CD4-positive, alpha-beta T cell (primary cell): Measurements from ENCODE around the gene CASP9. TPM values are rescaled to one million over a fixed set of nuclear protein-coding genes. Genes with fewer than 3 reads are reported as not detected.

Source experiments
- ATAC-seq: fragments of 200-7000 bp; cut with Tn5 transposase; one replicate; pipeline ENCODE4 v1.10.0; 2022; ENCODE audit warnings: mild to moderate bottlenecking; ENCODE audit not compliant: poor library complexity
- CTCF ChIA-PET: fragments of 350-600 bp; sonication (Branson Sonifier 250); formaldehyde crosslinking; loops from one replicate; lab custom pipeline; 2021; ENCODE audit warnings: antibody characterized with exemption, inconsistent platforms; lab: Charles Lee
- POLR2A ChIA-PET: fragments of 350-600 bp; sonication (Branson Sonifier 250); formaldehyde crosslinking; loops from one replicate; lab custom pipeline; 2021; ENCODE audit warnings: antibody characterized with exemption, inconsistent platforms; lab: Charles Lee
- DNase-seq, 14 experiments: peaks; one replicate each; pipeline ENCODE4 v3.0.0-alpha.2; 2013 to 2020; ENCODE audit warnings: mixed read lengths in 2 of 14
- H3K27ac ChIP-seq, 2 donors: one replicate each; pipeline versions ENCODE4 v1.5.1 to v1.7.0; 2013; ENCODE audit warnings: low read length in 2 of 2, low read depth in 1 of 2, mild to moderate bottlenecking in 1 of 2
- H3K27me3 ChIP-seq, 2 experiments: 1 replicate in 1 of 2; 2 replicates in 1 of 2; pipeline versions ENCODE4 v1.6.1 to v1.7.0; 2013; ENCODE audit warnings: low read length in 2 of 2, control low read depth in 1 of 2, mild to moderate bottlenecking in 1 of 2, moderate library complexity in 1 of 2; ENCODE audit not compliant: insufficient read depth in 2 of 2, control insufficient read depth in 1 of 2
- H3K36me3 ChIP-seq: one replicate; pipeline ENCODE4 v1.6.1; 2013; ENCODE audit warnings: low read length, control low read depth; ENCODE audit not compliant: insufficient read depth
- H3K4me1 ChIP-seq: one replicate; pipeline ENCODE4 v1.6.1; 2013; ENCODE audit warnings: low read length, control low read depth; ENCODE audit not compliant: insufficient read depth
- H3K4me3 ChIP-seq: one replicate; pipeline ENCODE4 v1.5.1; 2013; ENCODE audit warnings: mild to moderate bottlenecking, low read length, moderate library complexity
- H3K9me3 ChIP-seq, 2 experiments: 1 replicate in 1 of 2; 2 replicates in 1 of 2; pipeline versions ENCODE4 v1.6.1 to v1.7.0; 2013; ENCODE audit warnings: low read length in 2 of 2, mild to moderate bottlenecking in 2 of 2, control low read depth in 1 of 2, moderate library complexity in 1 of 2; ENCODE audit not compliant: control insufficient read depth in 1 of 2, insufficient read depth in 1 of 2
- H3K27ac Mint-ChIP-seq: one replicate; pipeline ENCODE4 v1.8.0; 2020; ENCODE audit warnings: mixed read lengths
- H3K27me3 Mint-ChIP-seq: one replicate; pipeline ENCODE4 v1.8.0; 2021; ENCODE audit warnings: mixed read lengths
- H3K36me3 Mint-ChIP-seq: one replicate; pipeline ENCODE4 v1.8.0; 2021; ENCODE audit warnings: low read depth, mixed read lengths
- H3K4me1 Mint-ChIP-seq: one replicate; pipeline ENCODE4 v1.8.0; 2021; ENCODE audit warnings: low read depth, mixed read lengths
- H3K4me3 Mint-ChIP-seq: one replicate; pipeline ENCODE4 v1.8.0; 2020; ENCODE audit warnings: mild to moderate bottlenecking, mixed read lengths
- H3K9me3 Mint-ChIP-seq: one replicate; pipeline ENCODE4 v1.8.0; 2020; ENCODE audit warnings: mixed read lengths
- CTCF ChIP-seq: fragments of 200-600 bp; IDR thresholded peaks from one replicate; pipeline ENCODE4 v1.8.0; 2022; ENCODE audit warnings: antibody characterized with exemption, mild to moderate bottlenecking
- intact Hi-C, 2 experiments: fragments of 100-400 bp; cut with DNase I in 1 of 2; cut with micrococcal nuclease in 1 of 2; formaldehyde crosslinking; loops; one replicate each; pipeline versions ENCODE4 v1.15.1 to v1.9.0; 2023 to 2025; cut with DNase I, micrococcal nuclease
- total RNA-seq, 174 experiments: library from RNA in 2 of 174; stranded (reverse) in 2 of 174; gene quantifications; one replicate each; pipeline ENCODE4 v1.2.3 and lab custom pipeline; 2021 to 2026

CASP9 gene
- total RNA-seq, 2 experiments from 2014 or later, result 15.7 to 18.0 TPM

- Histone ChIP-seq H3K36me3 (no peaks in the 10 kb centered on the region), H3K4me3 (no peak overlapping the region), H3K4me1 (no peaks in the 10 kb centered on the region), H3K9me3 (no peaks in the 10 kb centered on the region), H3K27ac (no peak overlapping the region), H3K27me3 (no peaks in the 10 kb centered on the region)
- H3K27me3 Mint-ChIP-seq, result no peaks in the 10 kb centered on the region
- CTCF ChIA-PET, result no interaction called here
- H3K36me3 Mint-ChIP-seq, result no peaks in the 10 kb centered on the region
- ATAC-seq, result no peak
- POLR2A ChIA-PET, result no interaction called here
- no peak overlapping the region for H3K4me3 Mint-ChIP-seq
- H3K4me1 Mint-ChIP-seq, result no peaks in the 10 kb centered on the region
- no peak for TF ChIP-seq CTCF
- no peak overlapping the region for H3K27ac Mint-ChIP-seq
- no peaks in the 10 kb centered on the region for H3K9me3 Mint-ChIP-seq
- intact Hi-C loops, result no loop called here
- no peak for DNase-seq
Measured at GRCh38 chr1:15457585-15457984, 66.4 kb downstream of the CASP9 start.

- POLR2A ChIA-PET, result no interaction called here
- no peak for DNase-seq
Measured at GRCh38 chr1:15456313-15456954, 67.6 kb downstream of the CASP9 start, which contains the start of gene CELA2A. Gene CELA2A (plus strand): TSS chr1:15456732. CDS start chr1:15456754, 22 bp downstream.

GRCh38 chr1:15455522-15455921 is 68.5 kb downstream of the CASP9 start:
- intact Hi-C loops, result no loop called here
- Histone ChIP-seq H3K27me3 (no peaks in the 10 kb centered on the region), H3K27ac (no peak overlapping the region), H3K4me1 (no peaks in the 10 kb centered on the region), H3K36me3 (no peaks in the 10 kb centered on the region), H3K9me3 (peaks cover 0 to 3% of the 10 kb centered on the region in 2 experiments), H3K4me3 (no peak overlapping the region)
- no peaks in the 10 kb centered on the region for H3K9me3 Mint-ChIP-seq
- DNase-seq, result no peak
- H3K27me3 Mint-ChIP-seq, result no peaks in the 10 kb centered on the region
- no peak for ATAC-seq
- no peak for TF ChIP-seq CTCF
- POLR2A ChIA-PET, result no interaction called here
- H3K27ac Mint-ChIP-seq, result no peak overlapping the region
- H3K4me1 Mint-ChIP-seq, result no peaks in the 10 kb centered on the region
- CTCF ChIA-PET, result no interaction called here
- no peak overlapping the region for H3K4me3 Mint-ChIP-seq
- no peaks in the 10 kb centered on the region for H3K36me3 Mint-ChIP-seq

More at GRCh38 chr1:15456313-15456954, 67.6 kb downstream of the CASP9 start, which contains the start of gene CELA2A:
- no peak within 1 kb of the TSS for H3K4me3 Mint-ChIP-seq
- H3K4me1 Mint-ChIP-seq, result no peaks in the 10 kb centered on the region
- intact Hi-C loops, result no loop called here
- no peak within 1 kb of the TSS for H3K27ac ChIP-seq
- no peaks in the 10 kb centered on the region for H3K27me3 ChIP-seq
- no peaks in the 10 kb centered on the region for H3K4me1 ChIP-seq
- CTCF ChIA-PET, result no interaction called here
- ATAC-seq, result no peak
- H3K27ac Mint-ChIP-seq, result no peak within 1 kb of the TSS
- H3K27me3 Mint-ChIP-seq, result no peaks in the 10 kb centered on the region
- TF ChIP-seq CTCF, result no peak
- H3K36me3 Mint-ChIP-seq, result no peaks in the 10 kb centered on the region
- H3K36me3 ChIP-seq, result no peaks in the 10 kb centered on the region
- H3K9me3 Mint-ChIP-seq, result no peaks in the 10 kb centered on the region
- no peak within 1 kb of the TSS for H3K4me3 ChIP-seq
- H3K9me3 ChIP-seq, result peaks cover 0 to 3% of the 10 kb centered on the region in 2 experiments
